Suprapubic skin (tissue), 4 donors: ENCODE measurements around the gene EYA2.
A peak's percentile ranks its signal among the peaks of the same experiment; 100 is the strongest.

Source experiments
- POLR2A ChIP-seq, 2 donors: fragments of 450-650 bp; IDR thresholded peaks; one replicate each; pipeline ENCODE4 v1.6.1; 2017; ENCODE audit warnings: antibody characterized with exemption in 2 of 2, mild to moderate bottlenecking in 2 of 2, moderate library complexity in 2 of 2
- POLR2AphosphoS5 ChIP-seq, 3 donors: sonication (generic); formaldehyde crosslinking; IDR thresholded peaks; one replicate each; pipeline ENCODE4 v1.6.1; 2017; ENCODE audit warnings: antibody characterized with exemption in 3 of 3

- TF ChIP-seq POLR2A (IDR thresholded peaks at IDR 0.05) (no peak), POLR2AphosphoS5 (IDR thresholded peaks at IDR 0.05) (peak in 2 of 3 donors; percentile 33 to 67)
These were observed 10.9 kb downstream of the EYA2 start for GRCh38 chr20:46905364-46906125.
